HG03439 (cell line): ENCODE measurements around the gene MS4A6A.
"Not testable (repeated sequence)": the region's sequence is repeated elsewhere in the genome, so short reads cannot be mapped to it uniquely, and the experiment has no call there.

Source experiments
- ATAC-seq: cut with Tn5 transposase; IDR thresholded peaks from one replicate; pipeline ENCODE4 v1.9.1; 2021; ENCODE audit warnings: mild to moderate bottlenecking, moderate library complexity; ENCODE audit not compliant: unreplicated experiment

The MS4A6A gene

DNA sequence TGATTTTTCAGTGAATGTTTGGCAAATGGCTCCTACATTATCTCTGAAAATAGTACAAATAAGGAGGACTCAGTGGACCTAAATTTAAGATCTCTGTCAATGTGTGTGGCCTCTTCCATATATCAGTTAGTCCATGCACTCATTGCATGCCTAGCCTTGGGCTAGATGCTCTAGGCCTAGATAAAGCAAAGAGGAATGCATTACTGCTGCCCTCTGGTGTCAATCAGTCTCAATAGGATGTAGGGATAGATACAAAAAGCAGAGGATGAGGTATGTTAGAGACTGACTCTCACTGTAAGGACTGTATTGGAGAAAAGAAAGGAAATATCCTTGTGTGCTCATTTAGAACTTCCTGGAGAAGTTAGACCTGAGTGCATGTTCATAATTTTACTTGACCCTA, 52.4 kb downstream of the MS4A6A start:
- no peak for ATAC-seq

DNA sequence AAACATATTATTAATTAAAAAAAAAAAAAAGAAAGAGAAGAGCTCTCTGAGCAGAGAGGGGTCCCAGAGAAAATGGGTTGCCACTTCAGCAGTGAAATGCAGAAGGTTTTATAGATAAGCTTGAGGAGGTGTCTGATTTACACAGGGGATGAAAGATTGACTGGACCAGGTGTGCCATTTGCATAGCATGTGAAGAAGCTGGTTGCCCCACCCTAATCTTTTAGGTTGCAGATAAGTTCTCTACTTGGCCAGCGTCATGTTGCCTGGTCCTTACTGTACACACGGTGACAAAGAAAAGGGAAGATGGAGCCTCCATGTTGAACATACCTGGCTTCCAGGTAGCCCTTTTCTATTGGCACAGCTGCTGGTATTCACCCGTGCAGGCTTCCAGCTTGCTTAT, 53.0 kb downstream of the MS4A6A start:
- ATAC-seq, result no peak

GRCh38 chr11:60128866-60129265, 54.0 kb downstream of the MS4A6A start:
- ATAC-seq, result not testable (repeated sequence)

GRCh38 chr11:60128376-60128775, 54.5 kb downstream of the MS4A6A start:
- no peak for ATAC-seq

DNA sequence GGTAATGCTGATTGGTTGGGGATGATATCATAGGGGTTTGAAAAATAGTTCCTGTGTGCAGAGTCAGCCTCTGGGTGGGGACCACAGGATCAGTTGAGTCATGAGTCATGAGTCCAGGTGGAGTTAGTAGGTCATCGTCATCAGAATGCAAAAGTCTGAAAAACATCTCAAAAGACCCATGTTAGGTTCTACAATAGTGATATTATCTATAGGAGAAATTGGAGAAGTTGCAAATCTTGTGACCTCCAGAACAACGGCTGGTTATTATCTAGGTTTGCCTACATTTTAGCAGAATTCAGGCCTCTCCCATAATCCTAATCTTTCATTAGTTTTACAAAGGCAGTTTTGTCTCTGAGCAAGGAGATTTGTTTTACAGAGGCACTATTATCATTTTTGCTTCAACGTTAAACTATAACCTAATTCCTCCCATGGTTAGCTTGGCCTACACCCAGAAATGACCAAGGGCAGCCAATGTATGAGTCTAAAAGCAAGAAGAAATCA, 55.5 kb downstream of the MS4A6A start:
- ATAC-seq, result no peak

- no peak for ATAC-seq
Observed at GRCh38 chr11:60125956-60126585, 56.8 kb downstream of the MS4A6A start.

GRCh38 chr11:60124802-60125432, 58.0 kb downstream of the MS4A6A start:
- ATAC-seq, result no peak
